ENCODE results near the gene BIRC6.

Gene BIRC6

GRCh38 chr2:32611771-32612170, 254.9 kb downstream of the BIRC6 start:
- no peak for TF ChIP-seq CTCF (IDR thresholded peaks at IDR 0.05; ENCODE audit: borderline replicate concordance, insufficient read depth, low read depth, low read length)
- no peak overlapping the region for H3K4me3 ChIP-seq (ENCODE audit: low read depth, low read length)

- no peak overlapping the region for H3K4me3 ChIP-seq (ENCODE audit: low read depth, low read length)
- no peak for TF ChIP-seq CTCF (IDR thresholded peaks at IDR 0.05; ENCODE audit: borderline replicate concordance, insufficient read depth, low read depth, low read length)
Measured at GRCh38 chr2:32614084-32614483, 257.3 kb downstream of the BIRC6 start.

- no peak for TF ChIP-seq CTCF (IDR thresholded peaks at IDR 0.05; ENCODE audit: borderline replicate concordance, insufficient read depth, low read depth, low read length)
- H3K4me3 ChIP-seq (ENCODE audit: low read depth, low read length), result no peak overlapping the region
Measured at GRCh38 chr2:32617599-32618189, 260.9 kb downstream of the BIRC6 start.

- no peak for TF ChIP-seq CTCF (IDR thresholded peaks at IDR 0.05; ENCODE audit: borderline replicate concordance, insufficient read depth, low read depth, low read length)
- no peak overlapping the region for H3K4me3 ChIP-seq (ENCODE audit: low read depth, low read length)
Measured at GRCh38 chr2:32622570-32623310, 265.9 kb downstream of the BIRC6 start.

- no peak overlapping the region for H3K4me3 ChIP-seq (ENCODE audit: low read depth, low read length)
- TF ChIP-seq CTCF (IDR thresholded peaks at IDR 0.05; ENCODE audit: borderline replicate concordance, insufficient read depth, low read depth, low read length), result no peak
Measured at GRCh38 chr2:32623311-32623706, 266.5 kb downstream of the BIRC6 start.

- TF ChIP-seq CTCF (IDR thresholded peaks at IDR 0.05; ENCODE audit: borderline replicate concordance, insufficient read depth, low read depth, low read length), result no peak
Measured at GRCh38 chr2:32624812-32625211, 268.0 kb downstream of the BIRC6 start.

GRCh38 chr2:32626639-32627221, 269.9 kb downstream of the BIRC6 start:
- H3K4me3 ChIP-seq (ENCODE audit: low read depth, low read length), result no peak overlapping the region
- no peak for TF ChIP-seq CTCF (IDR thresholded peaks at IDR 0.05; ENCODE audit: borderline replicate concordance, insufficient read depth, low read depth, low read length)

More at GRCh38 chr2:32624812-32625211, 268.0 kb downstream of the BIRC6 start:
- no peak overlapping the region for H3K4me3 ChIP-seq (ENCODE audit: low read depth, low read length)

Measured in GM12875 (cell line).